Fibroblast of the conjunctiva (primary cell): ENCODE results near the gene BAIAP2.
"Not testable (repeated sequence)": the region's sequence is repeated elsewhere in the genome, so short reads cannot be mapped to it uniquely, and the experiment has no call there.

Experiments used
- DNase-seq: peaks from one replicate; pipeline ENCODE4 v3.0.0-alpha.2; 2010; ENCODE audit warnings: low read depth

Gene BAIAP2

GRCh38 chr17:81021531-81022343, 13.2 kb upstream of the BAIAP2 start:
- no peak for DNase-seq

GRCh38 chr17:81022344-81022676, 12.6 kb upstream of the BAIAP2 start:
- DNase-seq = no peak

GRCh38 chr17:81025065-81025740, 9.7 kb upstream of the BAIAP2 start:
- no peak for DNase-seq

- no peak for DNase-seq
These were observed 9.2 kb upstream of the BAIAP2 start for GRCh38 chr17:81025741-81026129.

- DNase-seq = no peak
These were observed 8.5 kb upstream of the BAIAP2 start for GRCh38 chr17:81026266-81027036.

- no peak for DNase-seq
These were observed 7.9 kb upstream of the BAIAP2 start for GRCh38 chr17:81027038-81027437.

- DNase-seq = no peak
These were observed 7.1 kb upstream of the BAIAP2 start for GRCh38 chr17:81027591-81028505.

GRCh38 chr17:81028506-81028858, 6.5 kb upstream of the BAIAP2 start:
- no peak for DNase-seq

GRCh38 chr17:81029859-81030258, 5.1 kb upstream of the BAIAP2 start:
- DNase-seq = no peak

- DNase-seq = not testable (repeated sequence)
These were observed 4.6 kb upstream of the BAIAP2 start for GRCh38 chr17:81030312-81030711.

- no peak for DNase-seq
These were observed 4.0 kb upstream of the BAIAP2 start for GRCh38 chr17:81030741-81031565.

GRCh38 chr17:81031566-81032550, 3.1 kb upstream of the BAIAP2 start:
- DNase-seq = no peak

GRCh38 chr17:81032641-81033480, 2.1 kb upstream of the BAIAP2 start:
- no peak for DNase-seq

- DNase-seq = no peak
These were observed 1.3 kb upstream of the BAIAP2 start for GRCh38 chr17:81033535-81034167.

- no peak for DNase-seq
These were observed 678 bp upstream of the BAIAP2 start for GRCh38 chr17:81034168-81034777.

GRCh38 chr17:81035521-81036196, 708 bp downstream of the BAIAP2 start:
- DNase-seq = no peak

- DNase-seq = no peak
These were observed 1.4 kb downstream of the BAIAP2 start for GRCh38 chr17:81036197-81036941.
